ENCODE data around the gene TBX4.

The TBX4 gene

DNA sequence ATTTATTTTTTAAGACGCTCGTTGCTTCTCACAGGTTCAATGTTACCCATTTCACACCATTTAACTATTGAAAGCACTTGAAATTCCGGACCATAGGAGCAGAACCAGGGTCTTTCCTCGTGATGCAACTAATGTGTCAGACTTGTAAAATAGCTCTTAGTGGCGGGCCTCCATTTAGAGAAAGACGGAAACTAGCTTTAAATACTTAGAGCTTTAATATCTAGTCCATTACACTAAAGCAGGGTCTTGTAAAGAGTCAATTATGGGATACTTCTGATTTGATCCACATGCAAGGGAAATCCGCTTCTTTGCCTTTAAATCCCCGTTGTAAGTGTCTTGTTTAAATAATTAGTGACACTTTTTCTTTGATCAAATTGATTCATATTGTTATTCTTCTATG is 82.2 kb downstream of the TBX4 start:
- no peak for DNase-seq
